PC-3 (cell line): Measurements from ENCODE around the gene BMP2K. TPM values are rescaled to one million over a fixed set of nuclear protein-coding genes. Genes with fewer than 3 reads are reported as not detected.

Experiments
- ATAC-seq: fragments of 200-7000 bp; cut with Tn5 transposase; 2 replicates; pipeline ENCODE4 v1.9.1; 2020; ENCODE audit warnings: mild to moderate bottlenecking, moderate library complexity
- BruUV-seq: library from RNA; stranded (reverse); fragments of 400-500 nt; replicated peaks from 2 replicates; lab custom pipeline; 2021; lab: Mats Ljungman, UMichigan
- CTCF ChIA-PET: fragments of 300-600 bp; sonication (Branson Sonifier 250); formaldehyde crosslinking; loops from one replicate; lab custom pipeline; 2022; ENCODE audit warnings: antibody characterized with exemption; lab: Charles Lee
- POLR2A ChIA-PET: fragments of 300-600 bp; sonication (Branson Sonifier 250); formaldehyde crosslinking; loops from one replicate; lab custom pipeline; 2022; ENCODE audit warnings: antibody characterized with exemption; ENCODE audit not compliant: unreplicated experiment; lab: Charles Lee
- DNase-seq: peaks from one replicate; pipeline ENCODE4 v3.0.0-alpha.2; 2015
- H2AFZ ChIP-seq: fragments of 300-600 bp; sonication (generic); 2 replicates; pipeline ENCODE4 v1.6.0; 2016; ENCODE audit warnings: antibody characterized with exemption, low read length
- H3F3A ChIP-seq: fragments of 300-600 bp; sonication (generic); one replicate; pipeline ENCODE4 v1.6.0; 2017; ENCODE audit warnings: antibody characterized with exemption, low read length, control low read depth, mild to moderate bottlenecking; ENCODE audit not compliant: unreplicated experiment
- H3K27ac ChIP-seq: fragments of 300-600 bp; sonication (generic); 2 replicates; pipeline ENCODE4 v1.5.1; 2016; ENCODE audit warnings: mild to moderate bottlenecking, low read length
- H3K27me3 ChIP-seq: fragments of 300-600 bp; sonication (generic); 2 replicates; pipeline ENCODE4 v1.6.1; 2016; ENCODE audit warnings: low read length, mixed read lengths
- H3K36me3 ChIP-seq: fragments of 300-600 bp; sonication (generic); 2 replicates; pipeline ENCODE4 v1.6.1; 2016; ENCODE audit warnings: low read depth, mixed run types, low read length, mixed read lengths
- H3K4me1 ChIP-seq: fragments of 300-600 bp; sonication (generic); 2 replicates; pipeline ENCODE4 v1.5.1; 2016; ENCODE audit warnings: low read length; ENCODE audit not compliant: insufficient read depth
- H3K4me2 ChIP-seq: fragments of 300-600 bp; sonication (generic); 2 replicates; pipeline ENCODE4 v1.6.0; 2016; ENCODE audit warnings: low read length
- H3K4me3 ChIP-seq: fragments of 300-600 bp; sonication (generic); 2 replicates; pipeline ENCODE4 v1.5.1; 2016; ENCODE audit warnings: mild to moderate bottlenecking, low read length, mixed read lengths
- H3K79me2 ChIP-seq: fragments of 300-600 bp; sonication (generic); 2 replicates; pipeline ENCODE4 v1.6.1; 2017; ENCODE audit warnings: low read length, mixed read lengths
- H3K9ac ChIP-seq: fragments of 300-600 bp; sonication (generic); 2 replicates; pipeline ENCODE4 v1.6.0; 2016; ENCODE audit warnings: mild to moderate bottlenecking, low read length
- H3K9me2 ChIP-seq: fragments of 300-600 bp; sonication (generic); replicated peaks from 2 replicates; pipeline ENCODE4 v1.6.1; 2016; ENCODE audit warnings: mixed run types, low read length, mixed read lengths
- H3K9me3 ChIP-seq: fragments of 300-600 bp; sonication (generic); 2 replicates; pipeline ENCODE4 v1.6.1; 2016; ENCODE audit warnings: low read length, mixed read lengths
- H4K20me1 ChIP-seq: fragments of 300-600 bp; sonication (generic); 2 replicates; pipeline ENCODE4 v1.6.1; 2016; ENCODE audit warnings: low read length, mixed read lengths
- CTCF ChIP-seq: fragments of 300-600 bp; sonication (generic); conservative IDR thresholded peaks from 2 replicates; pipeline ENCODE4 v1.5.1; 2017; ENCODE audit warnings: antibody characterized with exemption, low read depth, mild to moderate bottlenecking, low read length
- EZH2 ChIP-seq: fragments of 300-600 bp; sonication (generic); IDR thresholded peaks from one replicate; pipeline ENCODE4 v1.6.1; 2017; ENCODE audit warnings: antibody characterized with exemption, mild to moderate bottlenecking, low read length; ENCODE audit not compliant: unreplicated experiment
- EZH2phosphoT487 ChIP-seq: fragments of 300-600 bp; sonication (generic); IDR thresholded peaks from 2 replicates; pipeline ENCODE4 v1.6.1; 2018; ENCODE audit warnings: mild to moderate bottlenecking, antibody characterized with exemption, low read length, borderline replicate concordance
- intact Hi-C: fragments of 100-400 bp; cut with micrococcal nuclease; formaldehyde crosslinking; loops from 2 replicates; pipeline ENCODE4 v1.9.0; 2023
- total RNA-seq: library from RNA; depleted of rRNA; stranded (reverse); fragments of >200 nt; gene quantifications from 2 replicates; pipeline ENCODE4 v1.2.3, GENCODE V29; 2014

BMP2K gene
- total RNA-seq, 1 experiment from 2014 or later = 24.5 TPM

DNA sequence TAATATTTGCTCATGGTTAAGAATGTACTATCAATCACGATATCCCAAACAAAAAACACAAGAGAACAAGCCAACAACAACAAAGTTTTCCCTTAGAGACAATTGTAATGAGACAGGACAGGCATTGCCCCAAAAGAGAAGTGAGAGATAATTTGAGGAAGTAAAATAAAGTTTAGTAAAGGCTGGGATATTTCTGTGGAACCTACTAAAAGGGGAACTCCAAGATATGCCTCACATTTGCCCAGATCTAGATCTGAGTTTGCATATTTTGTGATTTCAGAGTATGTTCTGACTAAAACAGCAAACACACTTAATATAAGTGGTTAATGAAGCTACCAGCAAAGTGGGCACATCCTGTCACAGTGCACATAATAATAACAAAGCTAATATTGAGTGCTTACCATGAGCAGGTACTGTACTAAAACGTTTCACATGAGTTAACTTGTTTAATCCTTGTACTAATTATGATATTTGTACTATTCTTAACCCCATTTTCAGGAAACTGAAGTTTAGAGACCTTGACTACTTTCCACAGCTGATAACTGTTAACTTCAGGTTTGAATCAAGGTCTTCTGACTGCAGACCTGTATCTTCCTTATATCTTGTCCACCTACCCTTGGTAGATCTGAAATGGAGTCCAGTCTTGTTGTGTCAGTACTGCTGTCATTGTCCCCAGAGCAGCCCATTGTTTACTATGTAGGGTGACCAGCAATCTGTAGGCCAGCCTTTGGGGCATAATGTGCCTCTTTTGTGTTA lies 26.0 kb upstream of the BMP2K start:
- ChIA-PET CTCF (no interaction called here), POLR2A (no interaction called here)
- no TSS peak for BruUV-seq
- Histone ChIP-seq H3K27ac (no peak overlapping the region), H3K4me1 (0 out of 2 replicates have a peak, but pooled peaks cover 4% of the 10 kb centered on the region), H3K27me3 (no peaks in the 10 kb centered on the region), H3K4me2 (no peak overlapping the region), H2AFZ (no peak overlapping the region), H3K79me2 (no peaks in the 10 kb centered on the region), H3K4me3 (no peak overlapping the region), H3K9ac (no peak overlapping the region), H3K9me2 (no peaks in the 10 kb centered on the region), H3F3A (no peaks in the 10 kb centered on the region), H3K9me3 (no peaks in the 10 kb centered on the region), H4K20me1 (no peaks in the 10 kb centered on the region), H3K36me3 (no peaks in the 10 kb centered on the region)
- DNase-seq (no peak), ATAC-seq (no peak)
- TF ChIP-seq EZH2 (no peak), EZH2phosphoT487 (no peak), CTCF (no peak)
- intact Hi-C loops = no loop called here

- H3K4me1 ChIP-seq = 0 out of 2 replicates have a peak, but pooled peaks cover 4% of the 10 kb centered on the region
- intact Hi-C loops = no loop called here
- TF ChIP-seq EZH2phosphoT487 (no peak), CTCF (no peak), EZH2 (no peak)
- H3F3A ChIP-seq = no peaks in the 10 kb centered on the region
- CTCF ChIA-PET = no interaction called here
- no peak overlapping the region for H3K4me2 ChIP-seq
- H3K27me3 ChIP-seq = no peaks in the 10 kb centered on the region
- ATAC-seq (no peak), DNase-seq (no peak)
- no peak overlapping the region for H3K4me3 ChIP-seq
- H4K20me1 ChIP-seq = no peaks in the 10 kb centered on the region
- H3K36me3 ChIP-seq = no peaks in the 10 kb centered on the region
- H2AFZ ChIP-seq = no peak overlapping the region
- no TSS peak for BruUV-seq
- H3K9ac ChIP-seq = no peak overlapping the region
- H3K27ac ChIP-seq = no peak overlapping the region
- H3K79me2 ChIP-seq = no peaks in the 10 kb centered on the region
- H3K9me3 ChIP-seq = no peaks in the 10 kb centered on the region
- no peaks in the 10 kb centered on the region for H3K9me2 ChIP-seq
- POLR2A ChIA-PET = no interaction called here
Measured at GRCh38 chr4:78753091-78753490, 23.1 kb upstream of the BMP2K start.

- intact Hi-C loops = no loop called here
Measured at GRCh38 chr4:78754872-78755271, 21.3 kb upstream of the BMP2K start.

More at GRCh38 chr4:78754872-78755271, 21.3 kb upstream of the BMP2K start:
- TF ChIP-seq EZH2 (no peak), CTCF (no peak), EZH2phosphoT487 (no peak)
- H3F3A ChIP-seq = no peaks in the 10 kb centered on the region
- no peaks in the 10 kb centered on the region for H4K20me1 ChIP-seq
- no peak overlapping the region for H3K9ac ChIP-seq
- H3K4me3 ChIP-seq = no peak overlapping the region
- H3K27ac ChIP-seq = no peak overlapping the region
- H3K27me3 ChIP-seq = no peaks in the 10 kb centered on the region
- H3K9me2 ChIP-seq = no peaks in the 10 kb centered on the region
- no peak overlapping the region for H2AFZ ChIP-seq
- ATAC-seq (no peak), DNase-seq (no peak)
- H3K9me3 ChIP-seq = no peaks in the 10 kb centered on the region
- BruUV-seq = no TSS peak
- H3K4me2 ChIP-seq = no peak overlapping the region
- ChIA-PET CTCF (no interaction called here), POLR2A (no interaction called here)
- H3K79me2 ChIP-seq = no peaks in the 10 kb centered on the region
- H3K4me1 ChIP-seq = 0 out of 2 replicates have a peak, but pooled peaks cover 4% of the 10 kb centered on the region
- H3K36me3 ChIP-seq = no peaks in the 10 kb centered on the region
